ENCODE measurements around the gene SLC16A8. TPM values are rescaled to one million over a fixed set of nuclear protein-coding genes. Genes with fewer than 3 reads are reported as not detected.

Gene SLC16A8
- total and polyA plus RNA-seq, 2 donors (not counting 1 experiment from before 2014, with no cell fraction given) = not detected

DNA sequence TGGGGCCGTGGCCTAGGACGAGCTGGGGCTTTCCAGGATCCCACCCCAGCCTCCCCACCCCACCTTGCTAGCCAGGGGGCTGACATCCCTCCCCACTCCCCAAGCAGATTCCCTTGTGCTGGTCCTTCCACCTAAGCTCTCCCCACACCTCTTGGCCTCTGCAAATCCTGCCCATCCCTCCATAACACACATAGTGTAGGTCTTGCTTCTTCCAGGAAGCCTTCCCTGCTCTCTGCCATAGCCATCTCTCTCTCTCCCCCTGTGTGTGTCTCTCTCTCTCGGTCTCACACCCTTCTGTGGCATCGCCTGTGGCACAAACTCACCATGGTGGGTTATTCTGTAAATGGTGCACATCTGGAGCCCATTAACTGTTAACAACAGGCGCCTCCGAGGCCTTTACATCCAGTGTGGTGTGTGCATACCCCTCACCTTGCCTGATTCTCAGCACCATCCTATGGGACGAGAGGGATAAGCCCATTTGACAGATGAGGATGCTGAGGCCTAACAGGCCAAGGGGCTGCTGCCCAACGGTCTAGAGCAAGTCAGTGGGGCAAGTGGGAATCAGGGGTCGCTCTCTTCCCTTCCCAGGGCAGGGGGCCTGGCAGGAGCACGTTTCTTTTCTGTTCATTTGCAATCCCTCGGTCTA, 49.0 kb downstream of the SLC16A8 start:
- no peaks in the 10 kb centered on the region for H3K9me3 ChIP-seq (ENCODE audit: control extremely low read depth in 1 of 3, control insufficient read depth in 2 of 3, insufficient read depth in 1 of 3, low read length in 2 of 3)
- no peaks in the 10 kb centered on the region for H3K9me3 Mint-ChIP-seq (ENCODE audit: insufficient read depth)
- H3K27me3 Mint-ChIP-seq = peaks cover 7% of the 10 kb centered on the region
- no peaks in the 10 kb centered on the region for H3K36me3 ChIP-seq (replicated peaks in 1 of 2; ENCODE audit: control extremely low read depth in 1 of 2, control insufficient read depth in 1 of 2, extremely low read depth in 1 of 2, insufficient read depth in 2 of 2, low read length in 1 of 2)
- no peak overlapping the region for H2AFZ ChIP-seq (ENCODE audit: insufficient read depth, low read depth, low read length, poor library complexity, severe bottlenecking)
- TF ChIP-seq EZH2 (IDR thresholded peaks at IDR 0.05; ENCODE audit: borderline replicate concordance, insufficient read depth, low read depth, low read length, poor library complexity, severe bottlenecking) (no peak), CTCF (IDR thresholded peaks at IDR 0.05) (no peak)
- WGBS (ENCODE audit: insufficient coverage) = 88% methylated on average over 9 of the region's 11 CpGs
- ChIA-PET POLR2A (no interaction called here), CTCF (no interaction called here)
- ATAC-seq (ENCODE audit: low read depth) (no peak), DNase-seq (no peak)
- no peak overlapping the region for H3K9ac ChIP-seq (ENCODE audit: low read length)
- no peaks in the 10 kb centered on the region for H3K27me3 ChIP-seq (replicated peaks in 1 of 4; ENCODE audit: control extremely low read depth in 1 of 4, control insufficient read depth in 3 of 4, insufficient read depth in 4 of 4, low read length in 3 of 4)
- intact Hi-C loops (cut with micrococcal nuclease) = no loop called here
- H3K27ac ChIP-seq (ENCODE audit: low read length in 2 of 2) = no peak overlapping the region
- H3K4me1 Mint-ChIP-seq = no peaks in the 10 kb centered on the region
- H3K4me3 Mint-ChIP-seq = no peak overlapping the region
- no peaks in the 10 kb centered on the region for H4K20me1 ChIP-seq (ENCODE audit: control insufficient read depth, insufficient read depth, low read length, poor library complexity, severe bottlenecking)
- no peaks in the 10 kb centered on the region for H3K79me2 ChIP-seq (ENCODE audit: control insufficient read depth, insufficient read depth, low read length)
- H3K4me2 ChIP-seq (replicated peaks; ENCODE audit: low read depth, low read length, poor library complexity, severe bottlenecking) = no peak overlapping the region
- no peaks in the 10 kb centered on the region for H3K4me1 ChIP-seq (ENCODE audit: control insufficient read depth in 2 of 2, insufficient read depth in 2 of 2, low read length in 2 of 2)
- H3K4me3 ChIP-seq (ENCODE audit: control extremely low read depth in 1 of 5, extremely low read depth in 1 of 5, insufficient read depth in 1 of 5, low read depth in 2 of 5, low read length in 4 of 5) = no peak overlapping the region
- no peak overlapping the region for H3K27ac Mint-ChIP-seq

- H3K9ac ChIP-seq (ENCODE audit: low read length) = no peak overlapping the region
- no peak overlapping the region for H3K4me2 ChIP-seq (replicated peaks; ENCODE audit: low read depth, low read length, poor library complexity, severe bottlenecking)
- H3K36me3 ChIP-seq (replicated peaks in 1 of 2; ENCODE audit: control extremely low read depth in 1 of 2, control insufficient read depth in 1 of 2, extremely low read depth in 1 of 2, insufficient read depth in 2 of 2, low read length in 1 of 2) = no peaks in the 10 kb centered on the region
- ATAC-seq (ENCODE audit: low read depth) = no peak
- no peaks in the 10 kb centered on the region for H4K20me1 ChIP-seq (ENCODE audit: control insufficient read depth, insufficient read depth, low read length, poor library complexity, severe bottlenecking)
- H3K9me3 ChIP-seq (ENCODE audit: control extremely low read depth in 1 of 3, control insufficient read depth in 2 of 3, insufficient read depth in 1 of 3, low read length in 2 of 3) = no peaks in the 10 kb centered on the region
- ChIA-PET POLR2A (no interaction called here), CTCF (interaction anchor here (0.5 kb wide), 1 partner anchor 11 kb away, joined by 4 read pairs; no protein-coding TSS in a partner anchor)
- H3K4me1 ChIP-seq (ENCODE audit: control insufficient read depth in 2 of 2, insufficient read depth in 2 of 2, low read length in 2 of 2) = no peaks in the 10 kb centered on the region
- H3K27ac ChIP-seq (ENCODE audit: low read length in 2 of 2) = no peak overlapping the region
- H3K27me3 ChIP-seq (replicated peaks in 1 of 4; ENCODE audit: control extremely low read depth in 1 of 4, control insufficient read depth in 3 of 4, insufficient read depth in 4 of 4, low read length in 3 of 4) = no peaks in the 10 kb centered on the region
- no peak overlapping the region for H3K4me3 Mint-ChIP-seq
- no peaks in the 10 kb centered on the region for H3K79me2 ChIP-seq (ENCODE audit: control insufficient read depth, insufficient read depth, low read length)
- H3K27me3 Mint-ChIP-seq = peaks cover 7% of the 10 kb centered on the region
- TF ChIP-seq CTCF (IDR thresholded peaks at IDR 0.05) (no peak), EZH2 (IDR thresholded peaks at IDR 0.05; ENCODE audit: borderline replicate concordance, insufficient read depth, low read depth, low read length, poor library complexity, severe bottlenecking) (no peak)
- no peak for DNase-seq
- H3K4me3 ChIP-seq (ENCODE audit: control extremely low read depth in 1 of 5, extremely low read depth in 1 of 5, insufficient read depth in 1 of 5, low read depth in 2 of 5, low read length in 4 of 5) = no peak overlapping the region
- H2AFZ ChIP-seq (ENCODE audit: insufficient read depth, low read depth, low read length, poor library complexity, severe bottlenecking) = no peak overlapping the region
- intact Hi-C loops (cut with micrococcal nuclease) = no loop called here
- H3K4me1 Mint-ChIP-seq = no peaks in the 10 kb centered on the region
- WGBS (ENCODE audit: insufficient coverage) = 67% methylated on average over 14 of the region's 15 CpGs
- no peaks in the 10 kb centered on the region for H3K9me3 Mint-ChIP-seq (ENCODE audit: insufficient read depth)
- no peak overlapping the region for H3K27ac Mint-ChIP-seq
Measured at GRCh38 chr22:38034278-38034882, 49.6 kb downstream of the SLC16A8 start.
